SK-N-SH treated with all-trans-retinoic acid at 6 μM for 48 hours (cell line): ENCODE measurements around the gene MICOS13.

Experiments used
- ARNTL ChIP-seq: fragments of 450-650 bp; formaldehyde crosslinking; IDR thresholded peaks from 2 replicates; pipeline ENCODE4 v1.5.0; 2020; ENCODE audit warnings: low read depth, mild to moderate bottlenecking, moderate library complexity, borderline replicate concordance
- BACH2 ChIP-seq: fragments of 250-450 bp; sonication (Bioruptor Pico); IDR thresholded peaks from 2 replicates; pipeline ENCODE4 v1.9.0; 2021; ENCODE audit warnings: mild to moderate bottlenecking, borderline replicate concordance
- CSDC2 ChIP-seq: fragments of 250-450 bp; sonication (Bioruptor Pico); IDR thresholded peaks from 2 replicates; pipeline ENCODE4 v1.5.0; 2020; ENCODE audit warnings: mild to moderate bottlenecking, moderate library complexity
- ESRRG ChIP-seq: fragments of 250-450 bp; sonication (Bioruptor Pico); IDR thresholded peaks from 2 replicates; pipeline ENCODE4 v1.6.1; 2021; ENCODE audit warnings: mild to moderate bottlenecking
- RARB ChIP-seq: fragments of 250-450 bp; sonication (Bioruptor Pico); IDR thresholded peaks from 2 replicates; pipeline ENCODE4 v1.8.0; 2021; ENCODE audit warnings: mild to moderate bottlenecking, moderate library complexity
- TCF4 ChIP-seq: fragments of 250-450 bp; sonication (Bioruptor Pico); IDR thresholded peaks from 2 replicates; pipeline ENCODE4 v1.8.0; 2021; ENCODE audit warnings: mild to moderate bottlenecking, moderate library complexity, borderline replicate concordance
- TOX ChIP-seq: fragments of 250-450 bp; sonication (Bioruptor Pico); IDR thresholded peaks from 2 replicates; pipeline ENCODE4 v1.8.0; 2021; ENCODE audit warnings: mild to moderate bottlenecking, moderate library complexity, borderline replicate concordance
- ZFP3 ChIP-seq: fragments of 250-450 bp; sonication (Bioruptor Pico); IDR thresholded peaks from 2 replicates; pipeline ENCODE4 v1.5.0; 2020; ENCODE audit warnings: mild to moderate bottlenecking, moderate library complexity
- ZNF565 ChIP-seq: fragments of 450-650 bp; formaldehyde crosslinking; conservative IDR thresholded peaks from 2 replicates; pipeline ENCODE4 v1.5.0; 2020; ENCODE audit warnings: low read depth, mild to moderate bottlenecking, moderate library complexity
- TF ChIP-seq, protein P1 (sequence below): fragments of 250-450 bp; sonication (Bioruptor Pico); IDR thresholded peaks from 2 replicates; pipeline ENCODE4 v1.5.0; 2020; ENCODE audit warnings: mild to moderate bottlenecking, moderate library complexity

DNA sequence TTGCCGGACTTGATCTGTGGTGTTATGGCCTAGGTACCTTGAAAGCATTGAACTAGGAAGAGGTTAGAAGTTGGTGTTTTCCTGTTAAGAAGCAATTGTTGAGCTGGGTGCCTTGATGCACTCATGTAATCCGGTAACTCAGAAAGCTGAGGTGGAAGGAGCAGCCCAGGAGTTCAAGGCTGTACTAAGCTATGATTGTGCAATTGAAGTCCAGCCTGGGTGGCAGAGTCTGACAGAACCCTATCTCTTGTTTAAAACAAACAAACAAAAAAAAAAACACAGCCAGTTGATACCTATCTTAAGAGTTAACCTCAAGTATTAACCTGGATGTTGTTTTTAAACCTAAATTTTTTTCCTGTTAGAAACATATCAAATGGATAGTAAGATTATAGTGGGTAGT lies 38.1 kb downstream of the MICOS13 start:
- no peak for TF ChIP-seq ARNTL
- TF ChIP-seq TCF4, result no peak
- no peak for TF ChIP-seq RARB
- TF ChIP-seq BACH2, result no peak
- no peak for TF ChIP-seq ZFP3 (CRISPR knock-in tag)
- no peak for TF ChIP-seq CSDC2 (CRISPR knock-in tag)
- TF ChIP-seq TOX (CRISPR knock-in tag), result no peak
- TF ChIP-seq, protein P1, sequence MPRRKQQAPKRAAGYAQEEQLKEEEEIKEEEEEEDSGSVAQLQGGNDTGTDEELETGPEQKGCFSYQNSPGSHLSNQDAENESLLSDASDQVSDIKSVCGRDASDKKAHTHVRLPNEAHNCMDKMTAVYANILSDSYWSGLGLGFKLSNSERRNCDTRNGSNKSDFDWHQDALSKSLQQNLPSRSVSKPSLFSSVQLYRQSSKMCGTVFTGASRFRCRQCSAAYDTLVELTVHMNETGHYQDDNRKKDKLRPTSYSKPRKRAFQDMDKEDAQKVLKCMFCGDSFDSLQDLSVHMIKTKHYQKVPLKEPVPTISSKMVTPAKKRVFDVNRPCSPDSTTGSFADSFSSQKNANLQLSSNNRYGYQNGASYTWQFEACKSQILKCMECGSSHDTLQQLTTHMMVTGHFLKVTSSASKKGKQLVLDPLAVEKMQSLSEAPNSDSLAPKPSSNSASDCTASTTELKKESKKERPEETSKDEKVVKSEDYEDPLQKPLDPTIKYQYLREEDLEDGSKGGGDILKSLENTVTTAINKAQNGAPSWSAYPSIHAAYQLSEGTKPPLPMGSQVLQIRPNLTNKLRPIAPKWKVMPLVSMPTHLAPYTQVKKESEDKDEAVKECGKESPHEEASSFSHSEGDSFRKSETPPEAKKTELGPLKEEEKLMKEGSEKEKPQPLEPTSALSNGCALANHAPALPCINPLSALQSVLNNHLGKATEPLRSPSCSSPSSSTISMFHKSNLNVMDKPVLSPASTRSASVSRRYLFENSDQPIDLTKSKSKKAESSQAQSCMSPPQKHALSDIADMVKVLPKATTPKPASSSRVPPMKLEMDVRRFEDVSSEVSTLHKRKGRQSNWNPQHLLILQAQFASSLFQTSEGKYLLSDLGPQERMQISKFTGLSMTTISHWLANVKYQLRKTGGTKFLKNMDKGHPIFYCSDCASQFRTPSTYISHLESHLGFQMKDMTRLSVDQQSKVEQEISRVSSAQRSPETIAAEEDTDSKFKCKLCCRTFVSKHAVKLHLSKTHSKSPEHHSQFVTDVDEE (CRISPR knock-in tag), result no peak
- TF ChIP-seq ZNF565, result no peak
- no peak for TF ChIP-seq ESRRG
